Measurements from ENCODE around the gene GRID1. TPM values are rescaled to one million over a fixed set of nuclear protein-coding genes. Genes with fewer than 3 reads are reported as not detected.

Gene GRID1
- total RNA-seq, 1 donor from 2014 or later: 9.2 TPM

GRCh38 chr10:85619832-85620231, 746.8 kb downstream of the GRID1 start:
- H3K27ac Mint-ChIP-seq: no peak overlapping the region
- H3K36me3 Mint-ChIP-seq: no peaks in the 10 kb centered on the region
- peaks cover 9% of the 10 kb centered on the region for H3K9me3 Mint-ChIP-seq
- no peak overlapping the region for H3K4me3 Mint-ChIP-seq
- DNase-seq (ENCODE audit: extremely low spot score, unreplicated experiment): peak; percentile 15
- H3K4me1 Mint-ChIP-seq (ENCODE audit: unreplicated experiment): no peaks in the 10 kb centered on the region
- TF ChIP-seq CTCF (conservative IDR thresholded peaks at IDR 0.05): no peak
- H3K27me3 Mint-ChIP-seq: peaks cover 5% of the 10 kb centered on the region

- TF ChIP-seq CTCF (conservative IDR thresholded peaks at IDR 0.05): no peak
- Mint-ChIP-seq H3K4me3 (no peak overlapping the region), H3K9me3 (peaks cover 9% of the 10 kb centered on the region), H3K36me3 (no peaks in the 10 kb centered on the region), H3K4me1 (ENCODE audit: unreplicated experiment) (no peaks in the 10 kb centered on the region), H3K27me3 (peaks cover 5% of the 10 kb centered on the region), H3K27ac (no peak overlapping the region)
- DNase-seq (ENCODE audit: extremely low spot score, unreplicated experiment): no peak
Measured at GRCh38 chr10:85618841-85619240, 747.8 kb downstream of the GRID1 start.

GRCh38 chr10:85617751-85618546, 748.6 kb downstream of the GRID1 start:
- H3K27me3 Mint-ChIP-seq: no peaks in the 10 kb centered on the region
- H3K4me1 Mint-ChIP-seq (ENCODE audit: unreplicated experiment): no peaks in the 10 kb centered on the region
- DNase-seq (ENCODE audit: extremely low spot score, unreplicated experiment): no peak
- H3K9me3 Mint-ChIP-seq: peaks cover 5% of the 10 kb centered on the region
- H3K4me3 Mint-ChIP-seq: no peak overlapping the region
- no peak for TF ChIP-seq CTCF (conservative IDR thresholded peaks at IDR 0.05)
- no peak overlapping the region for H3K27ac Mint-ChIP-seq
- H3K36me3 Mint-ChIP-seq: no peaks in the 10 kb centered on the region

GRCh38 chr10:85615556-85615955, 751.0 kb downstream of the GRID1 start:
- no peak overlapping the region for H3K4me3 Mint-ChIP-seq
- no peak for DNase-seq (ENCODE audit: extremely low spot score, unreplicated experiment)
- no peak overlapping the region for H3K27ac Mint-ChIP-seq
- TF ChIP-seq CTCF (conservative IDR thresholded peaks at IDR 0.05): no peak
- H3K27me3 Mint-ChIP-seq: no peaks in the 10 kb centered on the region
- no peaks in the 10 kb centered on the region for H3K9me3 Mint-ChIP-seq
- no peaks in the 10 kb centered on the region for H3K36me3 Mint-ChIP-seq
- H3K4me1 Mint-ChIP-seq (ENCODE audit: unreplicated experiment): no peaks in the 10 kb centered on the region

- DNase-seq (ENCODE audit: extremely low spot score, unreplicated experiment): no peak
- Mint-ChIP-seq H3K9me3 (no peaks in the 10 kb centered on the region), H3K4me1 (ENCODE audit: unreplicated experiment) (no peaks in the 10 kb centered on the region), H3K27me3 (no peaks in the 10 kb centered on the region), H3K36me3 (no peaks in the 10 kb centered on the region), H3K27ac (no peak overlapping the region), H3K4me3 (no peak overlapping the region)
- TF ChIP-seq CTCF (conservative IDR thresholded peaks at IDR 0.05): no peak
Measured at GRCh38 chr10:85614981-85615380, 751.6 kb downstream of the GRID1 start.

Measured in type B pancreatic cell (in vitro differentiated cells).